Measurements from ENCODE around the gene EIF4E2. TPM values are rescaled to one million over a fixed set of nuclear protein-coding genes. Genes with fewer than 3 reads are reported as not detected.
A peak's percentile ranks its signal among the peaks of the same experiment; 100 is the strongest.

Gene EIF4E2
- total RNA-seq, 1 donor from 2014 or later, result 97.0 TPM

DNA sequence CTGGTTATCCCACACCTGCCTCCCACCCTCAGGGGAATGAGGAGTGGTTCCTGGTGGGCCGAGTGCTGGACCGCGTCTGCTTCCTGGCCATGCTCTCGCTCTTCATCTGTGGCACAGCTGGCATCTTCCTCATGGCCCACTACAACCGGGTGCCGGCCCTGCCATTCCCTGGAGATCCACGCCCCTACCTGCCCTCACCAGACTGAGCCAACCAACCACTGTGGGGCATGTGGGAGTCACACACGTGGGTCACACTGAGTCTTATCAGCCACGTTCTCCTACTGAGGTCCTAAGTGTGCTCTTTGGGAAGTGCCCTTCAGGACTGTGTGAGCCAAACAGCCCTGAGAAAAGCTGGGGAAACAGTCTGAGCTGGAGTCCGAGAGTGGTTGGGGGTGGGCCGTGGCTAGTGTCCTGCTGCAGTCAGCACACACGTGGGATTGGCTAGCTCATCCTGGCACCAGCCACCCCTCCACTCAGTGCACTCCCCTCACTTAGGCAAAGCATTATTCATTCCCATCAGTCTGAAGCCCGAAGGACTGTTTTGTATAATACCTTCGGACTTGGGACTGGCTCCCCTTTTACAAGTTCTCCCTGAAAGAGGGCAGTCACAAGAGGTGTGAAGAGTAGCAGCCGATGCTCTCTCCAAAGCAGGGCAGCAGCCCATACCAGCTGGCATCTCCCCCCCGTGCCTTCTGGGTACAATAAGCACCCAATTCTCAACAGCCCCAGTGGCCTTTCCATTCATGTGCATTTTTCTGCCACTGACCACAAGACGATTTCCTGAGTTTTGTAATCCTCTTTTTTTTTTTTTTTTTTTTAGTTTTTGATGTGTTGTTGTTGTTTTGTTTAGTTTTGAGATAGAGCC, 4.7 kb upstream of the EIF4E2 start:
- peaks cover 19% of the 10 kb centered on the region for H3K9me3 Mint-ChIP-seq
- Histone ChIP-seq H4K20me1 (ENCODE audit: low read depth) (no peaks in the 10 kb centered on the region), H3F3A (ENCODE audit: low read depth) (peaks cover 11% of the 10 kb centered on the region), H3K27me3 (no peaks in the 10 kb centered on the region), H3K4me2 (no peak overlapping the region), H3K4me3 (no peak overlapping the region), H3K9ac (no peak overlapping the region), H3K36me3 (no peaks in the 10 kb centered on the region), H2AFZ (replicated peaks) (no peak overlapping the region), H3K4me1 (peaks cover 4% of the 10 kb centered on the region), H3K9me3 (ENCODE audit: low read depth) (no peaks in the 10 kb centered on the region), H3K27ac (no peak overlapping the region), H3K79me2 (ENCODE audit: low read depth) (peaks cover 28% of the 10 kb centered on the region)
- peaks cover 4% of the 10 kb centered on the region for H3K4me1 Mint-ChIP-seq
- no peak overlapping the region for H3K27ac Mint-ChIP-seq
- H3K4me3 Mint-ChIP-seq, result no peak overlapping the region
- peaks cover 2% of the 10 kb centered on the region for H3K27me3 Mint-ChIP-seq (ENCODE audit: insufficient read depth, low read depth)
- TF ChIP-seq EZH2 (IDR thresholded peaks at IDR 0.05) (no peak), EZH2phosphoT487 (IDR thresholded peaks at IDR 0.05) (no peak)
- TF ChIP-seq, protein P1, sequence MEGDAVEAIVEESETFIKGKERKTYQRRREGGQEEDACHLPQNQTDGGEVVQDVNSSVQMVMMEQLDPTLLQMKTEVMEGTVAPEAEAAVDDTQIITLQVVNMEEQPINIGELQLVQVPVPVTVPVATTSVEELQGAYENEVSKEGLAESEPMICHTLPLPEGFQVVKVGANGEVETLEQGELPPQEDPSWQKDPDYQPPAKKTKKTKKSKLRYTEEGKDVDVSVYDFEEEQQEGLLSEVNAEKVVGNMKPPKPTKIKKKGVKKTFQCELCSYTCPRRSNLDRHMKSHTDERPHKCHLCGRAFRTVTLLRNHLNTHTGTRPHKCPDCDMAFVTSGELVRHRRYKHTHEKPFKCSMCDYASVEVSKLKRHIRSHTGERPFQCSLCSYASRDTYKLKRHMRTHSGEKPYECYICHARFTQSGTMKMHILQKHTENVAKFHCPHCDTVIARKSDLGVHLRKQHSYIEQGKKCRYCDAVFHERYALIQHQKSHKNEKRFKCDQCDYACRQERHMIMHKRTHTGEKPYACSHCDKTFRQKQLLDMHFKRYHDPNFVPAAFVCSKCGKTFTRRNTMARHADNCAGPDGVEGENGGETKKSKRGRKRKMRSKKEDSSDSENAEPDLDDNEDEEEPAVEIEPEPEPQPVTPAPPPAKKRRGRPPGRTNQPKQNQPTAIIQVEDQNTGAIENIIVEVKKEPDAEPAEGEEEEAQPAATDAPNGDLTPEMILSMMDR (IDR thresholded peaks at IDR 0.05), result no peak
- H3K36me3 Mint-ChIP-seq, result peaks cover 34% of the 10 kb centered on the region
- DNase-seq (ENCODE audit: low spot score), result no peak

DNA sequence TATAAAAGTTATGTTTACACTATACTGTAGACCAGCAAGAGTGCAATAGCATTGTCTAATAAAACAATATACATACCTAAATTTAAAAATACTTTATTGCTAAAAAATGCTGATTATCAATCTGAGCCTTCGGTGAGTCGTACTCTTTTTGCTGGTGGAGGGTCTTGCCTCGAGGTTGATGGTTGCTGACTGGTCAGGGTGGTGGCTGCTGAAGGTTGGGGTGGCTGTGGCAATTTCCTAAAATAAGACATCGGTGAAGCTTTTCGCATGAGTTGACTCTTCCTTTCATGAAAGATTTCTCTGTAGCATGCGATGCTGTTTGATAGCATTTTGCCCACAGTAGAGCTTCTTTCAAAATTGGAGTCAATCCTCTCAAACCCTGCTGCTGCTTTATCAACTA, 2.5 kb upstream of the EIF4E2 start:
- H4K20me1 ChIP-seq (ENCODE audit: low read depth), result peaks cover 13% of the 10 kb centered on the region
- no peaks in the 10 kb centered on the region for H3K9me3 ChIP-seq (ENCODE audit: low read depth)
- peaks cover 34% of the 10 kb centered on the region for H3K36me3 Mint-ChIP-seq
- H3K4me2 ChIP-seq, result no peak overlapping the region
- peaks cover 4% of the 10 kb centered on the region for H3K4me1 ChIP-seq
- no peak overlapping the region for H3K27ac Mint-ChIP-seq
- no peaks in the 10 kb centered on the region for H3K36me3 ChIP-seq
- H3K4me1 Mint-ChIP-seq, result peaks cover 15% of the 10 kb centered on the region
- no peak overlapping the region for H2AFZ ChIP-seq (replicated peaks)
- peaks cover 2% of the 10 kb centered on the region for H3K27me3 Mint-ChIP-seq (ENCODE audit: insufficient read depth, low read depth)
- peaks cover 19% of the 10 kb centered on the region for H3K9me3 Mint-ChIP-seq
- no peak overlapping the region for H3K9ac ChIP-seq
- peaks cover 50% of the 10 kb centered on the region for H3K79me2 ChIP-seq (ENCODE audit: low read depth)
- no peak overlapping the region for H3K27ac ChIP-seq
- H3F3A ChIP-seq (ENCODE audit: low read depth), result peaks cover 11% of the 10 kb centered on the region
- peak overlapping the region; percentile 26 for H3K4me3 Mint-ChIP-seq
- no peak overlapping the region for H3K4me3 ChIP-seq
- TF ChIP-seq EZH2 (IDR thresholded peaks at IDR 0.05), result no peak
- no peak for TF ChIP-seq EZH2phosphoT487 (IDR thresholded peaks at IDR 0.05)
- TF ChIP-seq, protein P1 (IDR thresholded peaks at IDR 0.05), result no peak
- no peak for DNase-seq (ENCODE audit: low spot score)
- H3K27me3 ChIP-seq, result no peaks in the 10 kb centered on the region

DNA sequence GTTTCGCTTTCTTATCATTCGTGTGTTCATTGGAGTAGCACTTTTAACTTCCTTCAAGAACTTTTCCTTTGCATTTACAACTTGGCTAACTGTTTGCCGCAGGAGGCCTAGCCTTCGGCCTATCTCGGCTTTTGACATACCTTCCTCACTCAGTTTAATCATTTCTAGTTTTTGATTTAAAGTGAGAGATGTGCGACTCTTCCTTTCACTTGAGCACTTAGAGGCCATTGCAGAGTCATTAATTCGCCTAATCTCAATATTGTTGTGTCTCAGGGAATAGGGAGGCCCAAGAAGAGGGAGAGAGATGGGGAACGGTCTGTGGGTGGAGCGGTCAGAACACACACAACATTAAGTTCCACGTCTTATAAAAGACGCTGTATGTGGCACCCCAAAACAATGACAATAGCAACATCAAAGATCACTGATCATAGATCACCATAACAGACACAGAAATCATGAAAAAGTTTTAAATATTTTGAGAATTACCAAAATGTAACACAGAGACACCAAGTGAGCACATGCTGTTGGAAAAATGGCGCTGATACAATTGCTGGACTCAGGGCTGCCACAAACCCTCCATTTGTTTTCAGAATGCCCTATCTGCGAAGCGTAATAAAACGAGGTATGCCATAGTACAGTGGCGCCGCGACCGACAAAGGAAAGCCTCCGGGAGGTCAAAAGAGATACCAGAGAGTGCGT, 685 bp upstream of the EIF4E2 start:
- peaks cover 11% of the 10 kb centered on the region for H3F3A ChIP-seq (ENCODE audit: low read depth)
- H3K27me3 ChIP-seq, result no peaks in the 10 kb centered on the region
- H3K27ac Mint-ChIP-seq, result peak overlapping the region; percentile 98
- H3K9ac ChIP-seq, result peak overlapping the region; percentile 72
- peak overlapping the region; percentile 99 for H3K4me3 Mint-ChIP-seq
- peaks cover 19% of the 10 kb centered on the region for H3K9me3 Mint-ChIP-seq
- H3K4me1 ChIP-seq, result peaks cover 4% of the 10 kb centered on the region
- H3K4me3 ChIP-seq, result peak overlapping the region; percentile 58
- peaks cover 15% of the 10 kb centered on the region for H3K4me1 Mint-ChIP-seq
- H3K36me3 Mint-ChIP-seq, result peaks cover 39% of the 10 kb centered on the region
- H3K4me2 ChIP-seq, result peak overlapping the region; percentile 84
- H3K79me2 ChIP-seq (ENCODE audit: low read depth), result peaks cover 68% of the 10 kb centered on the region
- H4K20me1 ChIP-seq (ENCODE audit: low read depth), result peaks cover 25% of the 10 kb centered on the region
- peak overlapping the region; percentile 40 for H2AFZ ChIP-seq (replicated peaks)
- no peaks in the 10 kb centered on the region for H3K36me3 ChIP-seq
- no peak for TF ChIP-seq EZH2phosphoT487 (IDR thresholded peaks at IDR 0.05)
- no peak for TF ChIP-seq EZH2 (IDR thresholded peaks at IDR 0.05)
- TF ChIP-seq, protein P1 (IDR thresholded peaks at IDR 0.05), result no peak
- peak overlapping the region; percentile 81 for H3K27ac ChIP-seq
- no peak for DNase-seq (ENCODE audit: low spot score)
- peaks cover 4% of the 10 kb centered on the region for H3K27me3 Mint-ChIP-seq (ENCODE audit: insufficient read depth, low read depth)
- no peaks in the 10 kb centered on the region for H3K9me3 ChIP-seq (ENCODE audit: low read depth)
